Measurements from ENCODE around the gene TTN.

The TTN gene

GRCh38 chr2:178782236-178782635, 25.0 kb downstream of the TTN start:
- TF ChIP-seq CTCF (IDR thresholded peaks at IDR 0.05; ENCODE audit: low read depth, low read length, missing control alignments): no peak
- Histone ChIP-seq H3K36me3 (replicated peaks) (no peaks in the 10 kb centered on the region), H3K27me3 (replicated peaks) (no peaks in the 10 kb centered on the region), H3K4me3 (ENCODE audit: low read depth, low read length) (no peak overlapping the region), H3K27ac (no peak overlapping the region)
- no peak for DNase-seq
- in situ Hi-C loops (cut with HindIII; ENCODE audit: low pct_ligation_motif_present, low sequenced_read_pairs): no loop called here

GRCh38 chr2:178777577-178777976, 29.6 kb downstream of the TTN start:
- no peak for TF ChIP-seq CTCF (IDR thresholded peaks at IDR 0.05; ENCODE audit: low read depth, low read length, missing control alignments)
- Histone ChIP-seq H3K27ac (no peak overlapping the region), H3K36me3 (replicated peaks) (no peaks in the 10 kb centered on the region), H3K4me3 (ENCODE audit: low read depth, low read length) (no peak overlapping the region), H3K27me3 (replicated peaks) (no peaks in the 10 kb centered on the region)
- in situ Hi-C loops (cut with HindIII; ENCODE audit: low pct_ligation_motif_present, low sequenced_read_pairs): no loop called here
- no peak for DNase-seq

- no peak overlapping the region for H3K27ac ChIP-seq
- no peaks in the 10 kb centered on the region for H3K36me3 ChIP-seq (replicated peaks)
- in situ Hi-C loops (cut with HindIII; ENCODE audit: low pct_ligation_motif_present, low sequenced_read_pairs): no loop called here
- H3K4me3 ChIP-seq (ENCODE audit: low read depth, low read length): no peak overlapping the region
- H3K27me3 ChIP-seq (replicated peaks): no peaks in the 10 kb centered on the region
- no peak for DNase-seq
- TF ChIP-seq CTCF (IDR thresholded peaks at IDR 0.05; ENCODE audit: low read depth, low read length, missing control alignments): no peak
These were observed 30.5 kb downstream of the TTN start for GRCh38 chr2:178776751-178777150.

- no peak for DNase-seq
- no peaks in the 10 kb centered on the region for H3K27me3 ChIP-seq (replicated peaks)
- no peak overlapping the region for H3K27ac ChIP-seq
- no peak for TF ChIP-seq CTCF (IDR thresholded peaks at IDR 0.05; ENCODE audit: low read depth, low read length, missing control alignments)
- in situ Hi-C loops (cut with HindIII; ENCODE audit: low pct_ligation_motif_present, low sequenced_read_pairs): no loop called here
- no peak overlapping the region for H3K4me3 ChIP-seq (ENCODE audit: low read depth, low read length)
- no peaks in the 10 kb centered on the region for H3K36me3 ChIP-seq (replicated peaks)
These were observed 31.2 kb downstream of the TTN start for GRCh38 chr2:178775975-178776374.

- TF ChIP-seq CTCF (IDR thresholded peaks at IDR 0.05; ENCODE audit: low read depth, low read length, missing control alignments): no peak
- H3K4me3 ChIP-seq (ENCODE audit: low read depth, low read length): no peak overlapping the region
- in situ Hi-C loops (cut with HindIII; ENCODE audit: low pct_ligation_motif_present, low sequenced_read_pairs): no loop called here
- no peak overlapping the region for H3K27ac ChIP-seq
- DNase-seq: no peak
- no peaks in the 10 kb centered on the region for H3K36me3 ChIP-seq (replicated peaks)
- no peaks in the 10 kb centered on the region for H3K27me3 ChIP-seq (replicated peaks)
These were observed 36.7 kb downstream of the TTN start for GRCh38 chr2:178770518-178770917.
